Calu3 (cell line): ENCODE data around the gene GOLGA8B. TPM values are rescaled to one million over a fixed set of nuclear protein-coding genes. Genes with fewer than 3 reads are reported as not detected.
A peak's percentile ranks its signal among the peaks of the same experiment; 100 is the strongest.
"Not testable (repeated sequence)": the region's sequence is repeated elsewhere in the genome, so short reads cannot be mapped to it uniquely, and the experiment has no call there.

Experiments used
- BruUV-seq: library from RNA; stranded (reverse); fragments of 400-500 nt; replicated peaks from 2 replicates; lab custom pipeline; 2021; lab: Mats Ljungman, UMichigan
- CTCF ChIA-PET: fragments of 300-600 bp; sonication (Branson Sonifier 250); formaldehyde crosslinking; loops from one replicate; lab custom pipeline; 2022; ENCODE audit warnings: antibody characterized with exemption; lab: Charles Lee
- DNase-seq: peaks from one replicate; pipeline ENCODE4 v3.0.0; 2022
- H3K27ac Mint-ChIP-seq: one replicate; pipeline ENCODE4 v1.8.0; 2022; ENCODE audit warnings: mixed read lengths; ENCODE audit not compliant: unreplicated experiment
- H3K27me3 Mint-ChIP-seq: one replicate; pipeline ENCODE4 v1.8.0; 2022; ENCODE audit warnings: mixed read lengths; ENCODE audit not compliant: unreplicated experiment
- H3K36me3 Mint-ChIP-seq: one replicate; pipeline ENCODE4 v1.8.0; 2022; ENCODE audit warnings: mild to moderate bottlenecking, moderate library complexity, mixed read lengths; ENCODE audit not compliant: insufficient read depth, unreplicated experiment
- H3K4me1 Mint-ChIP-seq: one replicate; pipeline ENCODE4 v1.8.0; 2022; ENCODE audit warnings: mild to moderate bottlenecking, low read depth, mixed read lengths; ENCODE audit not compliant: unreplicated experiment
- H3K4me3 Mint-ChIP-seq: one replicate; pipeline ENCODE4 v1.8.0; 2022; ENCODE audit warnings: mild to moderate bottlenecking, low read depth, moderate library complexity, mixed read lengths; ENCODE audit not compliant: unreplicated experiment
- H3K9me3 Mint-ChIP-seq: one replicate; pipeline ENCODE4 v1.8.0; 2022; ENCODE audit warnings: low read depth, mixed read lengths; ENCODE audit not compliant: unreplicated experiment
- CTCF ChIP-seq: fragments of 200-600 bp; IDR thresholded peaks from one replicate; pipeline ENCODE4 v1.8.0; 2022; ENCODE audit warnings: antibody characterized with exemption; ENCODE audit not compliant: unreplicated experiment
- intact Hi-C: fragments of 100-400 bp; cut with micrococcal nuclease; formaldehyde crosslinking; loops from one replicate; pipeline ENCODE4 v1.10.0; 2022; ENCODE audit not compliant: unreplicated experiment
- total RNA-seq: library from RNA; stranded (reverse); gene quantifications from 2 replicates; pipeline ENCODE4 v1.2.3, GENCODE V29; 2022

The GOLGA8B gene
- total RNA-seq, 1 experiment from 2014 or later, result 74.9 TPM

GRCh38 chr15:34582461-34583371 lies 735 bp downstream of the GOLGA8B start:
- Mint-ChIP-seq H3K9me3 (no peaks in the 10 kb centered on the region), H3K4me3 (peak overlapping the region; percentile 79), H3K27ac (no peak overlapping the region), H3K27me3 (no peaks in the 10 kb centered on the region), H3K36me3 (peaks cover 17% of the 10 kb centered on the region), H3K4me1 (peaks cover 7% of the 10 kb centered on the region)
- DNase-seq, result peak; percentile 23
- intact Hi-C loops, result no loop called here
- CTCF ChIA-PET, result no interaction called here
- TF ChIP-seq CTCF, result no peak
- no TSS peak for BruUV-seq

GRCh38 chr15:34581687-34582460 lies 1.6 kb downstream of the GOLGA8B start:
- CTCF ChIA-PET, H3K27ac Mint-ChIP-seq, intact Hi-C loops, H3K27me3 Mint-ChIP-seq, H3K9me3 Mint-ChIP-seq, DNase-seq, BruUV-seq, H3K4me1 Mint-ChIP-seq: not testable (repeated sequence)
- peak overlapping the region; percentile 79 for H3K4me3 Mint-ChIP-seq
- peaks cover 17% of the 10 kb centered on the region for H3K36me3 Mint-ChIP-seq

GRCh38 chr15:34581043-34581365 lies 2.4 kb downstream of the GOLGA8B start:
- CTCF ChIA-PET, result no interaction called here
- Mint-ChIP-seq H3K27me3 (no peaks in the 10 kb centered on the region), H3K4me3 (no peak overlapping the region), H3K9me3 (no peaks in the 10 kb centered on the region), H3K27ac (no peak overlapping the region), H3K4me1 (peaks cover 7% of the 10 kb centered on the region), H3K36me3 (peaks cover 17% of the 10 kb centered on the region)
- no peak for TF ChIP-seq CTCF
- intact Hi-C loops, result no loop called here
- no peak for DNase-seq
- no TSS peak for BruUV-seq

GRCh38 chr15:34580251-34581042 lies 3.0 kb downstream of the GOLGA8B start:
- H3K36me3 Mint-ChIP-seq, result peaks cover 17% of the 10 kb centered on the region
- H3K9me3 Mint-ChIP-seq, intact Hi-C loops: not testable (repeated sequence)

GRCh38 chr15:34578283-34578674 lies 5.2 kb downstream of the GOLGA8B start:
- Mint-ChIP-seq H3K4me1 (no peaks in the 10 kb centered on the region), H3K27me3 (no peaks in the 10 kb centered on the region), H3K4me3 (no peak overlapping the region), H3K36me3 (peaks cover 10% of the 10 kb centered on the region), H3K9me3 (no peaks in the 10 kb centered on the region), H3K27ac (no peak overlapping the region)
- CTCF ChIA-PET, result no interaction called here
- no peak for TF ChIP-seq CTCF
- TSS peak; percentile 23 for BruUV-seq
- no peak for DNase-seq
- intact Hi-C loops, result no loop called here

More at GRCh38 chr15:34580251-34581042, 3.0 kb downstream of the GOLGA8B start:
- DNase-seq, H3K4me1 Mint-ChIP-seq, H3K27ac Mint-ChIP-seq, H3K4me3 Mint-ChIP-seq, H3K27me3 Mint-ChIP-seq, BruUV-seq, CTCF ChIA-PET: not testable (repeated sequence)

GRCh38 chr15:34577658-34578282 lies 5.7 kb downstream of the GOLGA8B start:
- CTCF ChIA-PET, intact Hi-C loops, DNase-seq, H3K27ac Mint-ChIP-seq, H3K27me3 Mint-ChIP-seq, H3K4me3 Mint-ChIP-seq, H3K4me1 Mint-ChIP-seq, BruUV-seq, H3K36me3 Mint-ChIP-seq, H3K9me3 Mint-ChIP-seq: not testable (repeated sequence)
